ENCODE data around the gene ATXN1. TPM values are rescaled to one million over a fixed set of nuclear protein-coding genes. Genes with fewer than 3 reads are reported as not detected.

ATXN1 gene
- total RNA-seq, 1 donor, result 45.3 TPM

DNA sequence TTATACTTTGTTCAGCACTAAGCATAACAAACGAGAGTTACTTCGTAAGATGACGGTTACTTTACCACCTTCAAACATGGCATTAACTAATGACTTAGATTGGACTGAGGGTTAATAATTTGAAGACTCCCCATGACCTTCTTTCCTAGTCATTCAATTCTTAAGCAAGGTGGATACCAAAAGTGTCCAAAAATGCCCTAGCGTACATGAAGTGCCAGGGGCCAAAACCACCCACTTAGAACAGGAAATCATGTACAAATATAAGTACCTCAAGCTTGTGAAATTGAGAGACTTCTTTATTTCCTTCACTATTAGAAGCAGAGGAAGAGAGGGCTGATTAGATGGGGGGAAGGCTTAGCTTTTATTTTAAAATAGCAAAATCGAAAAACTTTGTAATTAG is 166.4 kb downstream of the ATXN1 start:
- no peak overlapping the region for H3K4me3 ChIP-seq (ENCODE audit: low read depth, low read length)
- TF ChIP-seq, protein P1, sequence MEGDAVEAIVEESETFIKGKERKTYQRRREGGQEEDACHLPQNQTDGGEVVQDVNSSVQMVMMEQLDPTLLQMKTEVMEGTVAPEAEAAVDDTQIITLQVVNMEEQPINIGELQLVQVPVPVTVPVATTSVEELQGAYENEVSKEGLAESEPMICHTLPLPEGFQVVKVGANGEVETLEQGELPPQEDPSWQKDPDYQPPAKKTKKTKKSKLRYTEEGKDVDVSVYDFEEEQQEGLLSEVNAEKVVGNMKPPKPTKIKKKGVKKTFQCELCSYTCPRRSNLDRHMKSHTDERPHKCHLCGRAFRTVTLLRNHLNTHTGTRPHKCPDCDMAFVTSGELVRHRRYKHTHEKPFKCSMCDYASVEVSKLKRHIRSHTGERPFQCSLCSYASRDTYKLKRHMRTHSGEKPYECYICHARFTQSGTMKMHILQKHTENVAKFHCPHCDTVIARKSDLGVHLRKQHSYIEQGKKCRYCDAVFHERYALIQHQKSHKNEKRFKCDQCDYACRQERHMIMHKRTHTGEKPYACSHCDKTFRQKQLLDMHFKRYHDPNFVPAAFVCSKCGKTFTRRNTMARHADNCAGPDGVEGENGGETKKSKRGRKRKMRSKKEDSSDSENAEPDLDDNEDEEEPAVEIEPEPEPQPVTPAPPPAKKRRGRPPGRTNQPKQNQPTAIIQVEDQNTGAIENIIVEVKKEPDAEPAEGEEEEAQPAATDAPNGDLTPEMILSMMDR (IDR thresholded peaks at IDR 0.05; ENCODE audit: insufficient read depth, low read depth, low read length), result no peak
- DNase-seq (ENCODE audit: low read depth), result no peak

DNA sequence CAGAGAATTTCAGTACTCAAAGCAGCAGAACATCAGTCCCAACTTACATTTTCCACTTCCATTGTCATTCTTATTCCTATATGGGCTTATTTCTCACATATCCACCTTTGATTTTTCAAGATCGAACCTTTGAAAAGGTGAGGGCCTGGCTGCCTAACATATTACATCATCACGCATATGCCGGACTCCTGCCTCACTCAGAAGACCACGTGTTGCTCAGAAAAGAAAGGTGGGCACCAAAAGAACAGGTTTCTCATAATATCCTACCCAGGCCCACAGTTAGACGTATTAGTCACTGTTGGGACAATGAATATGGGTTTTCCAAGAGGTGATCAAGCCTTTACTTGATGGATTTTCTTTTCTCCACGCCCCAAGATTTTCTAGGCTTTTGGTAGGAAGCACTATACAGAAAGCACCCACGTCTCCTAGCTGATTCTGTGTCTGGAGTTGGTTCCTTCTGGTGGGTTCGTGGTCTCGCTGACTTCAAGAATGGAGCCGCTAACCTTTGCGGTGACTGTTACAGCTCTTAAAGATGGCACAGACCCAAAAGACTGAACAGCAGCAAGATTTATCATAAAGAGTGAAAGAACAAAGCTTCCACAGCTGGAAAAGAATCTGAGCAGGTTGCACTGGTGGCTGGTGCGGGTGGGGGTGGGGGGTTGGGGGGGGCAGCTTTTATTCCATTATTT is 168.9 kb downstream of the ATXN1 start:
- no peak overlapping the region for H3K4me3 ChIP-seq (ENCODE audit: low read depth, low read length)
- TF ChIP-seq, protein P1 (IDR thresholded peaks at IDR 0.05; ENCODE audit: insufficient read depth, low read depth, low read length), result no peak
- DNase-seq (ENCODE audit: low read depth), result no peak

DNA sequence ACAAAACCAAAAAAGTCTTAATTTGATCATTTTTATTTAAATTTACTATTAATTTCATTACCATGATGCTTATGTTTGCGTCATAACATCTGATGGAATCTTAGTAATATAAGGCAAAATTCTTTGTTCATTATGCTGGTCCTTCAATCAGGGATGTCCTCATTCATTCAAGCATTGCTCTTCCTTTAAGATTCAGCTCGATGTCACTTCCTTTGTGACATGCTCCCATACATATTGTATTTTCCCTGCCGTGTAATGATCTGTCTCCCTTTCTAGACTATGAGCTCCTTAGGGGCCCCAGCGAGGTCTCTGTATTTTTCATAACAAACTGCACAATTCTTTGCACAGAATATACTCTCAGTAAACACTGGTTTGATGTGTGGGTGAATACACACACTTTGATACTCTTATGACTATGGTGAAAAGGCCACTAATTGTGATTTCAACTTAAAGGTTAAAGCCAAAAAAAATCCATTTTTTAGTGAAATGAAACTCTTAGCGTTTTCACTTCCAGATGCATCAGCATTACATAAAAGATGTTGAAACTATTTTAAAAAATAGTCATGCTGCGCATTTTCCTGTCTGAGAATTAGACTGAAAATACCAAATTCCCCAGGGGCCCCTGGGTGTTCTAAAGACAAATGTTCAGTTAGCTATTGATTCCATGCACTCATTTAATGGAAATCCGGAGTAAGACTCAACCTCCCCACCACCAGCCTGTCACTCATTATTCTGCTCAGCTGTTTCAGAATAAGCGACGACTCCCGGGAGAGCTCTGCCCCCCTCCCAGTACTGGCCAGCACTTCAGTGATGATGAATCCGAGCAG is 169.7 kb downstream of the ATXN1 start:
- TF ChIP-seq, protein P1 (IDR thresholded peaks at IDR 0.05; ENCODE audit: insufficient read depth, low read depth, low read length), result no peak
- no peak overlapping the region for H3K4me3 ChIP-seq (ENCODE audit: low read depth, low read length)
- DNase-seq (ENCODE audit: low read depth), result no peak

DNA sequence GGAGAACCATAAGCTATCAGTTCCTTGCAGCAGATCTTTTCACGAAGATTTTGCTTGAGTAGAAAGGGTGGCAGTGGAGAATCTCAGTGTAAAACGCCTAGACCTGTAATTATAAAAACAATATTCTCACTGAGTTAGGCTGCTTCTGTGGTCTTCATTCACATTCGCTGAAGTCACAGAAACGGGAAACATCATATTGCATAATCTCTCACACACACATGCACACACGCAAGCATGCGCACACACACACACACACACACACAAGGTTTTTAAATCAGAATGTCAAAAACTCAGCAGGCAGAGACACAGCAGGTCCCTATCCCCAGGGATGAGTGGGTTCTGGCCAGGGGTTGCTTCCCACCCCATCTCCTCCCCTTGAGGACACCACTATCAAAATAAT is 175.5 kb downstream of the ATXN1 start:
- TF ChIP-seq, protein P1 (IDR thresholded peaks at IDR 0.05; ENCODE audit: insufficient read depth, low read depth, low read length), result no peak
- peak; percentile 27 for DNase-seq (ENCODE audit: low read depth)
- H3K4me3 ChIP-seq (ENCODE audit: low read depth, low read length), result no peak overlapping the region

DNA sequence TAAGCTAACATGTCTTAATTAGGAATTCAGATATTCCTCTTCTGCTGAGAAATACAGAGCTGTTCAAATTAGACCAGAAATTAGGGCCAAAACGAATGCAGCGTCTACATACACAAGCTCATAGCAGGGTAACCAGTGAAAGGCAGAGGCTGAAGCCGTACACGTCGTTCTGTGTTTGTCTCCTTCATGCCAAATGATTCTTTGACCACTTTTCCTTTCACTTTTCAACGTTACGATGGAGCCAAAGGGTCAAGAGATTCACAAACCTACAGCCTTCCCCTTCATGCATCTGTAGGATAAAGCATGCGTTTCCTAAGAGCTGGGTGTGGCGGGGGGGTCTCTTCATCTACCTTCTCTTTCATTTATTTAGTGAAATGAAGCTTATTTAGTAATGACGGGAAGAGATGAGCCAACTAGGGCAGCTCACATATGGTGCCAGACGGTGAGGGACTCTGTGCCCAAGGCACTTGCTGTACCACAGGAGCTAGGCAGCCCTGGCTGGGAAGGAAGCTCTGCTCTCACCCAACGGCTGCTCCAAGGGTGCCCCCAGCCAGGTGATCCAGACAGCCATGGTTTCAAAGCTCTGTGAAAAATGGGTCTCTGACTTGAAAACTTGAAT is 178.0 kb downstream of the ATXN1 start:
- peak overlapping the region; percentile 17 for H3K4me3 ChIP-seq (ENCODE audit: low read depth, low read length)
- DNase-seq (ENCODE audit: low read depth), result peak; percentile 35
- TF ChIP-seq, protein P1 (IDR thresholded peaks at IDR 0.05; ENCODE audit: insufficient read depth, low read depth, low read length), result no peak

DNA sequence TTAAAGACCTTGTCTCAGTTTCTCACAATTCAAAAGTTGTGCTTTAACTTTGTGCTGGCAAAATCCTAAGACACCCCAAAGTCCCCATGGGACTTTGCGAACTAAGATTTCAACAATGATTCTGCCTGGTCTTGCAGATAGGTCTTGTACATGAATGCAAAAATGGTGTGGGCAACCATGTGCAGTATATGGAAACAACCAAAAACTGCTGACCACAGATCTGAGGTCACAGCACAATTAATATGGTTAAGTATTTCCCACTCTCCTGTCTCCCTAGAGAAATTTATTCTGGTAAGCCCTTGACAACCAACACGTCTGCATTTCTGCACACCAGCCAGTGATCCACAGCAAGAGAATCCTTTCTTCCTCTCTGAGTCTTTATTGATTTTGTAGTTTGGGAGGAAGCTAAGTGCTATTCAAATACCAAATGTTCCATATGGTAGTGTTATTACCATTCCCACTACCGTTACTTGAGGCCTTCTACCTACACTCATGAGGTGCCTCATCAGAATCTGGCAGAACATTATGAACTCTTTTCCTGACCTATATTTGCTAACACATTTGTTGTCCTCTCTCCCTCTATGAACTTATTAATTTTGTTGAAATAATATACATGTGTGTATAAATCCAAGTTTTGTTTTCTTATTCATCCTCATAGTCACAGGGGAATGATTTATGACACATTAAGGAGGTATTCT is 178.7 kb downstream of the ATXN1 start:
- TF ChIP-seq, protein P1 (IDR thresholded peaks at IDR 0.05; ENCODE audit: insufficient read depth, low read depth, low read length), result no peak
- DNase-seq (ENCODE audit: low read depth), result no peak
- no peak overlapping the region for H3K4me3 ChIP-seq (ENCODE audit: low read depth, low read length)
